H1 (cell line): ENCODE data around the gene MLLT11. TPM values are rescaled to one million over a fixed set of nuclear protein-coding genes. Genes with fewer than 3 reads are reported as not detected.

Source experiments
- KDM5A ChIP-seq: fragments of 200-600 bp; IDR thresholded peaks from 2 replicates; pipeline ENCODE4 v1.7.1; 2012; ENCODE audit warnings: mild to moderate bottlenecking, low read length, inconsistent platforms, mixed read lengths
- PHF8 ChIP-seq: fragments of 200-600 bp; sonication (generic); conservative IDR thresholded peaks from 2 replicates; pipeline ENCODE4 v1.7.1; 2012; ENCODE audit warnings: low read depth, mild to moderate bottlenecking, inconsistent platforms, low read length, moderate library complexity
- SP4 ChIP-seq: IDR thresholded peaks from 2 replicates; pipeline ENCODE4 v1.6.1; 2012; ENCODE audit warnings: low read length, inconsistent platforms
- TAF1 ChIP-seq: IDR thresholded peaks from 2 replicates; pipeline ENCODE4 v1.6.1; 2011; ENCODE audit warnings: mild to moderate bottlenecking, low read depth, low read length
- polyA plus RNA-seq, 7 experiments: library from polyadenylated mRNA; depleted of rRNA in 3 of 7; stranded (reverse) in 5 of 7; unstranded in 2 of 7; fragments of >200 nt in 5 of 7; fragments of 200-250 nt in 2 of 7; gene quantifications; 1 replicate in 5 of 7; 2 replicates in 1 of 7; 4 replicates in 1 of 7; pipeline versions ENCODE4 v1.2.1 to v1.2.3, GENCODE V29; 2011 to 2013; ENCODE audit warnings: missing spikeins in 2 of 7, mixed read lengths in 2 of 7
- total RNA-seq: library from RNA; stranded (reverse); fragmentation: NEBNext Ultra II Directional; extraction: Animal tissue kit (Norgen Biotek cat#: 25700); gene quantifications from 2 replicates; pipeline ENCODE4 v1.2.1, GENCODE V29; 2021
- TF ChIP-seq, protein P1 (sequence below): fragments of 300-600 bp; sonication (generic); IDR thresholded peaks from 2 replicates; pipeline ENCODE4 v1.7.1; 2012; ENCODE audit warnings: low read length, moderate library complexity, mild to moderate bottlenecking, inconsistent platforms; ENCODE audit not compliant: insufficient replicate concordance

MLLT11 gene
- total and polyA plus RNA-seq, 2 of the 8 experiments (the other 6 are each of a cell fraction or from before 2014, with no cell fraction given): 13.7 to 18.1 TPM

DNA sequence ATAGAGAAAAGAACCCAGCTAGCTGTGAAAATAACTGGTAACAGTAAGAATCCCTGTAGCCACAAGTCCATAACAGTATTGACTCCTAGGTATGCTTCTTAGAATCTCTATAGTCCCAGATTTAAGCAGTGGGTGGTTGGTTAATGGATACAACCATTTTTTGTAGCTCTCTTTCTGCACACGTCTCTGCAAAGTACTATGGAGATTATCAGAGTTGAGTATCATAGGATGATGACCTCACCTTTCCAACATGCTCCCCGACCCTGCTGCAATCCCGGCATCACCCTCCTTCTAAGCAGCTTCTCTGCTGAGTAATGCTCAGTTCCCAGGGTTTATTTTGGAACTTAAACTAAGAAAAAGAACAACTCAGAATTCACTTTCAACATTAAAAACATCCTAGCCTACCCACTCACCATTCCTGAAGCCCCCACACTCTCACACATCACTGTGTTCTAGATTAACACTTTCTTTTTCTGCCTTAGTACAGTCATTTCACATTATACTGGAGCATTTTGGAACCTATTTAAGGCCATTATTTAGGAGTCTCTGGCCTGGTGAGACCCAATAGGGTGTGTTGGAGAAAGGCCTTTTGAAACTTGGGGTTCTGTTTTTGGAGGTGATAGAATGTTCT, 2.7 kb downstream of the MLLT11 start (continued):
- TF ChIP-seq TAF1 (no peak), SP4 (no peak), KDM5A (no peak), PHF8 (no peak)
- TF ChIP-seq, protein P1, sequence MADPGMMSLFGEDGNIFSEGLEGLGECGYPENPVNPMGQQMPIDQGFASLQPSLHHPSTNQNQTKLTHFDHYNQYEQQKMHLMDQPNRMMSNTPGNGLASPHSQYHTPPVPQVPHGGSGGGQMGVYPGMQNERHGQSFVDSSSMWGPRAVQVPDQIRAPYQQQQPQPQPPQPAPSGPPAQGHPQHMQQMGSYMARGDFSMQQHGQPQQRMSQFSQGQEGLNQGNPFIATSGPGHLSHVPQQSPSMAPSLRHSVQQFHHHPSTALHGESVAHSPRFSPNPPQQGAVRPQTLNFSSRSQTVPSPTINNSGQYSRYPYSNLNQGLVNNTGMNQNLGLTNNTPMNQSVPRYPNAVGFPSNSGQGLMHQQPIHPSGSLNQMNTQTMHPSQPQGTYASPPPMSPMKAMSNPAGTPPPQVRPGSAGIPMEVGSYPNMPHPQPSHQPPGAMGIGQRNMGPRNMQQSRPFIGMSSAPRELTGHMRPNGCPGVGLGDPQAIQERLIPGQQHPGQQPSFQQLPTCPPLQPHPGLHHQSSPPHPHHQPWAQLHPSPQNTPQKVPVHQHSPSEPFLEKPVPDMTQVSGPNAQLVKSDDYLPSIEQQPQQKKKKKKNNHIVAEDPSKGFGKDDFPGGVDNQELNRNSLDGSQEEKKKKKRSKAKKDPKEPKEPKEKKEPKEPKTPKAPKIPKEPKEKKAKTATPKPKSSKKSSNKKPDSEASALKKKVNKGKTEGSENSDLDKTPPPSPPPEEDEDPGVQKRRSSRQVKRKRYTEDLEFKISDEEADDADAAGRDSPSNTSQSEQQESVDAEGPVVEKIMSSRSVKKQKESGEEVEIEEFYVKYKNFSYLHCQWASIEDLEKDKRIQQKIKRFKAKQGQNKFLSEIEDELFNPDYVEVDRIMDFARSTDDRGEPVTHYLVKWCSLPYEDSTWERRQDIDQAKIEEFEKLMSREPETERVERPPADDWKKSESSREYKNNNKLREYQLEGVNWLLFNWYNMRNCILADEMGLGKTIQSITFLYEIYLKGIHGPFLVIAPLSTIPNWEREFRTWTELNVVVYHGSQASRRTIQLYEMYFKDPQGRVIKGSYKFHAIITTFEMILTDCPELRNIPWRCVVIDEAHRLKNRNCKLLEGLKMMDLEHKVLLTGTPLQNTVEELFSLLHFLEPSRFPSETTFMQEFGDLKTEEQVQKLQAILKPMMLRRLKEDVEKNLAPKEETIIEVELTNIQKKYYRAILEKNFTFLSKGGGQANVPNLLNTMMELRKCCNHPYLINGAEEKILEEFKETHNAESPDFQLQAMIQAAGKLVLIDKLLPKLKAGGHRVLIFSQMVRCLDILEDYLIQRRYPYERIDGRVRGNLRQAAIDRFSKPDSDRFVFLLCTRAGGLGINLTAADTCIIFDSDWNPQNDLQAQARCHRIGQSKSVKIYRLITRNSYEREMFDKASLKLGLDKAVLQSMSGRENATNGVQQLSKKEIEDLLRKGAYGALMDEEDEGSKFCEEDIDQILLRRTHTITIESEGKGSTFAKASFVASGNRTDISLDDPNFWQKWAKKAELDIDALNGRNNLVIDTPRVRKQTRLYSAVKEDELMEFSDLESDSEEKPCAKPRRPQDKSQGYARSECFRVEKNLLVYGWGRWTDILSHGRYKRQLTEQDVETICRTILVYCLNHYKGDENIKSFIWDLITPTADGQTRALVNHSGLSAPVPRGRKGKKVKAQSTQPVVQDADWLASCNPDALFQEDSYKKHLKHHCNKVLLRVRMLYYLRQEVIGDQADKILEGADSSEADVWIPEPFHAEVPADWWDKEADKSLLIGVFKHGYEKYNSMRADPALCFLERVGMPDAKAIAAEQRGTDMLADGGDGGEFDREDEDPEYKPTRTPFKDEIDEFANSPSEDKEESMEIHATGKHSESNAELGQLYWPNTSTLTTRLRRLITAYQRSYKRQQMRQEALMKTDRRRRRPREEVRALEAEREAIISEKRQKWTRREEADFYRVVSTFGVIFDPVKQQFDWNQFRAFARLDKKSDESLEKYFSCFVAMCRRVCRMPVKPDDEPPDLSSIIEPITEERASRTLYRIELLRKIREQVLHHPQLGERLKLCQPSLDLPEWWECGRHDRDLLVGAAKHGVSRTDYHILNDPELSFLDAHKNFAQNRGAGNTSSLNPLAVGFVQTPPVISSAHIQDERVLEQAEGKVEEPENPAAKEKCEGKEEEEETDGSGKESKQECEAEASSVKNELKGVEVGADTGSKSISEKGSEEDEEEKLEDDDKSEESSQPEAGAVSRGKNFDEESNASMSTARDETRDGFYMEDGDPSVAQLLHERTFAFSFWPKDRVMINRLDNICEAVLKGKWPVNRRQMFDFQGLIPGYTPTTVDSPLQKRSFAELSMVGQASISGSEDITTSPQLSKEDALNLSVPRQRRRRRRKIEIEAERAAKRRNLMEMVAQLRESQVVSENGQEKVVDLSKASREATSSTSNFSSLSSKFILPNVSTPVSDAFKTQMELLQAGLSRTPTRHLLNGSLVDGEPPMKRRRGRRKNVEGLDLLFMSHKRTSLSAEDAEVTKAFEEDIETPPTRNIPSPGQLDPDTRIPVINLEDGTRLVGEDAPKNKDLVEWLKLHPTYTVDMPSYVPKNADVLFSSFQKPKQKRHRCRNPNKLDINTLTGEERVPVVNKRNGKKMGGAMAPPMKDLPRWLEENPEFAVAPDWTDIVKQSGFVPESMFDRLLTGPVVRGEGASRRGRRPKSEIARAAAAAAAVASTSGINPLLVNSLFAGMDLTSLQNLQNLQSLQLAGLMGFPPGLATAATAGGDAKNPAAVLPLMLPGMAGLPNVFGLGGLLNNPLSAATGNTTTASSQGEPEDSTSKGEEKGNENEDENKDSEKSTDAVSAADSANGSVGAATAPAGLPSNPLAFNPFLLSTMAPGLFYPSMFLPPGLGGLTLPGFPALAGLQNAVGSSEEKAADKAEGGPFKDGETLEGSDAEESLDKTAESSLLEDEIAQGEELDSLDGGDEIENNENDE: no peak
